ENCODE data around the gene RBMXL3. TPM values are rescaled to one million over a fixed set of nuclear protein-coding genes. Genes with fewer than 3 reads are reported as not detected.
"Not testable (repeated sequence)": the region's sequence is repeated elsewhere in the genome, so short reads cannot be mapped to it uniquely, and the experiment has no call there.

Gene RBMXL3
- total RNA-seq, 4 donors from 2014 or later = not detected

DNA sequence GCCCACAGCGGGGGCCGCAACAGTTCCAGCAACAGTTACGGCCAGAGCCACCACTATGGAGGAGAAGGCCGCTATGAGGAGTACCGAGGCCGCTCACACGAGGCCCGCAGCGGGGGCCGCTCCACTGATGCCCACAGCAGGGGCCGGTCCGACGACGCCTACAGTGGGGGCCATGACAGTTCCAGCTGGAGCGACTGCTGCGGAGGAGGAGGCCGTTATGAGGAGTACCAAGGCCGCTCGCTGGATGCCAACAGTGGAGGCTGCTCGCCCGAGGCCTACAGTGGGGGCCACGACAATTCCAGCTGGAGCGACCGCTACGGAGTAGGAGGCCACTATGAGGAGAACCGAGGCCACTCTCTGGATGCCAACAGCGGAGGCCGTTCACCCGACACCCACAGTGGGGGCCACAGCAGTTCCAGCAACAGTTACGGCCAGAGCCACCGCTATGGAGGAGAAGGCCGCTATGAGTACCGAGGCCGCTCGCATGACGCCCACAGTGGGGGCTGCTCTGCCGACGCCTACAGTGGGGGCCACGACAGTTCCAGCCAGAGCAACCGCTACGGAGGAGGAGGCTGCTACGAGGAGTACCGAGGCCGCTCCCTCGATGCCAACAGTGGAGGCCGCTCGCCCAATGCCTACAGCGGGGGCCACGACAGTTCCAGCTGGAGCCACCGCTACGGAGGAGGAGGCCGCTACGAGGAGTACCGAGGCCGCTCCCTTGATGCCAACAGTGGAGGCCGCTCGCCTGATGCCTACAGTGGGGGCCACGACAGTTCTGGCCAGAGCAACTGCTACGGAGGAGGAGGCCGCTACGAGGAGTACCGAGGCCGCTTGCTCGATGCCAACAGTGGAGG lies 1.7 kb downstream of the RBMXL3 start:
- TF ChIP-seq CTCF (IDR thresholded peaks at IDR 0.05) = no peak
- TF ChIP-seq POLR2AphosphoS5 (IDR thresholded peaks at IDR 0.05) = no peak
- TF ChIP-seq POLR2A (IDR thresholded peaks at IDR 0.05) = no peak
- TF ChIP-seq EP300 (IDR thresholded peaks at IDR 0.05) = no peak
- H3K36me3 ChIP-seq = no peaks in the 10 kb centered on the region
- DNase-seq (ENCODE audit: low spot score in 2 of 2) = no peak
- no peak overlapping the region for H3K4me3 ChIP-seq
- WGBS = 97% methylated on average over 10 of the region's 64 CpGs
- H3K27ac ChIP-seq = no peak overlapping the region
- no peaks in the 10 kb centered on the region for H3K4me1 ChIP-seq
- H3K27me3 ChIP-seq = no peaks in the 10 kb centered on the region
- H3K9me3 ChIP-seq = no peaks in the 10 kb centered on the region

DNA sequence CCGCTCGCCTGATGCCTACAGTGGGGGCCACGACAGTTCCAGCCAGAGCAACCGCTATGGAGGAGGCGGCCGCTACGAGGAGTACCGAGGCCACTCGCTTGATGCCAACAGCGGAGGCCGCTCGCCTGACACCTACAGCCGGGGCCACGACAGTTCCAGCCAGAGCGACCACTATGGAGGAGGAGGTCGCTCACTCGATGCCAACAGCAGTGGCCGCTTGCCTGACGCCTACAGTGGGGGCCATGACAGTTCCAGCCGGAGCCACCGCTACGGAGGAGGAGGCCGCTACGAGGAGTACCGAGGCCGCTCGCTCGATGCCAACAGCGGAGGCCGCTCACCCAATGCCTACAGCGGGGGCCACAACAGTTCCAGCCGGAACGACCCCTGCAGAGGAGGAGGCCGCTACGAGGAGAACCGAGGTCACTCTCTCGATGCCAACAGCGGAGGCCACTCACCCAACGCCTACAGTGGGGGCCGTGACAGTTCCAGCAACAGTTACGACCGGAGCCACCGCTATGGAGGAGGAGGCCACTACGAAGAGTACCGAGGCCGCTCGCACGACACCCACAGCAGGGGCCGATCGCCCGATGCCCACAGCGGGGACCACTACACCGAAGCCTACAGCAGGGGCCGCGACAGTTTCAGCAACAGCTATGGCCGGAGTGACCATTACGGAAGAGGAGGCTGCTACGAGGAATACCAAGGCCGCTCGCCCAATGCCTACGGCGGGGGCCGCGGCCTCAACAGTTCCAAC lies 2.5 kb downstream of the RBMXL3 start:
- Histone ChIP-seq H3K4me1 (no peaks in the 10 kb centered on the region), H3K9me3 (no peaks in the 10 kb centered on the region), H3K27me3 (no peaks in the 10 kb centered on the region), H3K36me3 (no peaks in the 10 kb centered on the region), H3K27ac (no peak overlapping the region), H3K4me3 (no peak overlapping the region)
- DNase-seq (ENCODE audit: low spot score in 2 of 2) = no peak
- 94% methylated on average over 62 of the region's 64 CpGs for WGBS
- no peak for TF ChIP-seq POLR2A (IDR thresholded peaks at IDR 0.05)
- TF ChIP-seq EP300 (IDR thresholded peaks at IDR 0.05) = no peak
- no peak for TF ChIP-seq CTCF (IDR thresholded peaks at IDR 0.05)
- no peak for TF ChIP-seq POLR2AphosphoS5 (IDR thresholded peaks at IDR 0.05)

- Histone ChIP-seq H3K4me1 (no peaks in the 10 kb centered on the region), H3K27me3 (no peaks in the 10 kb centered on the region), H3K9me3 (no peaks in the 10 kb centered on the region), H3K27ac (no peak overlapping the region), H3K4me3 (no peak overlapping the region), H3K36me3 (no peaks in the 10 kb centered on the region)
- DNase-seq (ENCODE audit: low spot score in 2 of 2) = no peak
- WGBS = 90% methylated on average over 33 of the region's 35 CpGs
- TF ChIP-seq POLR2A (IDR thresholded peaks at IDR 0.05) (no peak), EP300 (IDR thresholded peaks at IDR 0.05) (no peak), POLR2AphosphoS5 (IDR thresholded peaks at IDR 0.05) (no peak), CTCF (IDR thresholded peaks at IDR 0.05) (no peak)
These were observed 3.1 kb downstream of the RBMXL3 start for GRCh38 chrX:115192244-115192700.

GRCh38 chrX:115204040-115204439 lies 14.8 kb downstream of the RBMXL3 start:
- H3K9me3 ChIP-seq = no peaks in the 10 kb centered on the region
- WGBS = 70% methylated on average over 1 of the region's 1 CpG
- H3K27me3 ChIP-seq = no peaks in the 10 kb centered on the region
- no peak for TF ChIP-seq POLR2AphosphoS5 (IDR thresholded peaks at IDR 0.05)
- TF ChIP-seq POLR2A (IDR thresholded peaks at IDR 0.05) = no peak
- no peak for TF ChIP-seq CTCF (IDR thresholded peaks at IDR 0.05)
- TF ChIP-seq EP300 (IDR thresholded peaks at IDR 0.05) = no peak
- no peaks in the 10 kb centered on the region for H3K4me1 ChIP-seq
- no peak for DNase-seq (ENCODE audit: low spot score in 2 of 2)
- H3K4me3 ChIP-seq = no peak overlapping the region
- no peaks in the 10 kb centered on the region for H3K36me3 ChIP-seq
- no peak overlapping the region for H3K27ac ChIP-seq

DNA sequence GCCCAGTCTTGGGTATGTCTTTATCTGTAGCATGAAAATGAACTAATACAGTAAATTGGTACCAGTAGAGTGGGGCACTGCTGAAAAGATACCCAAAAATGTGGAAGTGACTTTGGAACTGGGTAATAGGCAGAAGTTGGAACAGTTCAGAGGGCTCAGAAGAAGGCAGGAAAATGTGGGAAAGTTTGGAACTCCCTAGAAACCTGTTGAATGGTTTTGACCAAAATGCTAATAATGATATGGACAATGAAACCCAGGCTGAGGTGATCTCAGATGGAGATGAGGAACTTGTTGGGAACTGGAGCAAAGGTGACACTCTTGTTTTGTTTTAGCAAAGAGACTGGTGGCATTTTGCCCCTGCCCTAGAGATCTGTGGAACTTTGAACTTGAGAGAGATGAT lies 20.3 kb downstream of the RBMXL3 start:
- H3K9me3 ChIP-seq; H3K27ac ChIP-seq; H3K4me1 ChIP-seq; H3K27me3 ChIP-seq; H3K36me3 ChIP-seq; H3K4me3 ChIP-seq; DNase-seq (ENCODE audit: low spot score in 2 of 2): not testable (repeated sequence)

Data from suprapubic skin (tissue), 4 donors.